Left ventricle myocardium inferior (tissue), 1 donor: Measurements from ENCODE around the gene RNF13. TPM values are rescaled to one million over a fixed set of nuclear protein-coding genes. Genes with fewer than 3 reads are reported as not detected.
"Not testable (repeated sequence)": the region's sequence is repeated elsewhere in the genome, so short reads cannot be mapped to it uniquely, and the experiment has no call there.

Experiments
- DNase-seq: peaks from one replicate; pipeline ENCODE4 v3.0.0-alpha.2; 2020
- H3K27ac ChIP-seq: fragments of 200-600 bp; replicated peaks from 2 replicates; pipeline ENCODE4 v1.8.0; 2021
- H3K27me3 ChIP-seq: fragments of 200-600 bp; 2 replicates; pipeline ENCODE4 v1.8.0; 2021; ENCODE audit warnings: low read depth
- H3K36me3 ChIP-seq: fragments of 200-600 bp; 2 replicates; pipeline ENCODE4 v1.8.0; 2021
- H3K4me1 ChIP-seq: fragments of 200-600 bp; 2 replicates; pipeline ENCODE4 v1.8.0; 2021
- H3K4me3 ChIP-seq: fragments of 200-600 bp; 2 replicates; pipeline ENCODE4 v1.8.0; 2021; ENCODE audit warnings: mild to moderate bottlenecking, moderate library complexity
- H3K9me3 ChIP-seq: fragments of 200-600 bp; replicated peaks from 2 replicates; pipeline ENCODE4 v1.8.0; 2021
- CTCF ChIP-seq: fragments of 200-600 bp; IDR thresholded peaks from 2 replicates; pipeline ENCODE4 v1.8.0; 2021; ENCODE audit warnings: antibody characterized with exemption, mild to moderate bottlenecking, borderline replicate concordance
- intact Hi-C: fragments of 100-400 bp; cut with micrococcal nuclease; formaldehyde crosslinking; loops from one replicate; pipeline ENCODE4 v1.11.0; 2022
- total RNA-seq: library from RNA; stranded (reverse); fragmentation: NEBNext Ultra II Directional; extraction: Animal tissue kit (Norgen Biotek cat#: 25700); gene quantifications from one replicate; pipeline ENCODE4 v1.2.1, GENCODE V29; 2021
- donor health status: DM: no; HTN: yes; CAD: no; lungs with severe emphysema.

The RNF13 gene
- total RNA-seq, 1 donor from 2014 or later, result 47.7 TPM

DNA sequence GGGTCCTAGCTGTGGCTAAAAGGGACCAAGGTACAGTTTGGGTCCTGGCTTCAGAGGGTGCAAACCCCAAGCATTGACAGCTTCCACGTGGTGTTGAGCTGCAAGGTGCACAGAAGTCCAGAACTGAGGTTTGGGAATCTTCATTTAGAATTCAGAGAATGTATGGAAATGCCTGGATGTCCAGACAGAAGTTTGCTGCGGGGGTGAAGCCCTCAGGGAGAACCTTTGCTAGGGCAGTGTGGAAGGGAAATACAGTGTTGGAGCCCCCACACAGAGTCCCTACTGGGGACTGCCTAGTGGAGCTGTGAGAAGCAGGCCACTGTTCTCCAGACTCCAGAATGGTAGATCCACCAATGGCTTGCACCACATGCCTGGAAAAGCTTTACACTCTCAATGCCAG lies 17.9 kb downstream of the RNF13 start:
- intact Hi-C loops, result no loop called here
- Histone ChIP-seq H3K4me1 (peaks cover 26% of the 10 kb centered on the region), H3K27ac (no peak overlapping the region), H3K9me3 (peaks cover 45% of the 10 kb centered on the region), H3K27me3 (no peaks in the 10 kb centered on the region), H3K4me3 (no peak overlapping the region), H3K36me3 (peaks cover 5% of the 10 kb centered on the region)
- no peak for TF ChIP-seq CTCF
- no peak for DNase-seq

GRCh38 chr3:149831321-149831720 lies 18.3 kb downstream of the RNF13 start:
- no peak for DNase-seq
- no peak overlapping the region for H3K27ac ChIP-seq
- H3K27me3 ChIP-seq, result no peaks in the 10 kb centered on the region
- H3K9me3 ChIP-seq, result peaks cover 49% of the 10 kb centered on the region
- peaks cover 22% of the 10 kb centered on the region for H3K4me1 ChIP-seq
- intact Hi-C loops, result no loop called here
- H3K36me3 ChIP-seq, result peaks cover 5% of the 10 kb centered on the region
- no peak overlapping the region for H3K4me3 ChIP-seq
- no peak for TF ChIP-seq CTCF

DNA sequence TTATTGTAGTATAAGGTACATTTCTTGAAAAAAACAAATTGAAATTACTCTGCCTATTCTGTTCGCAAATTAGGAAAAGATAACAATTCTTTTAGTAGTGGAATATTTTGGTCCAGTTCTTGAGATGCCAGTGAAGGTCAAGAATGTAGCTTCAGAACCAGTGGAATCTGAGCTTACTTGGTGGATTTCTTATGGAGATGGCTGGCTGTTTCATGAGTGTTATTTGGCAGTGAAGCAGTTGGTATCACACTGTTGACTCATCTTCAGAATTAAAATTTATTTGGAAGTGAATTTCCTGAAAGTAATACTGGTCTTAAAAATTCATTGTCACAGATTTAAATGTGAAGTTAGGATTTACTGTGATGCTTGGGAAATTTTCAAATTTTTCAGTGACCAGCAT lies 19.1 kb downstream of the RNF13 start:
- no peaks in the 10 kb centered on the region for H3K27me3 ChIP-seq
- peaks cover 55% of the 10 kb centered on the region for H3K9me3 ChIP-seq
- no peak for DNase-seq
- no peak overlapping the region for H3K27ac ChIP-seq
- H3K4me1 ChIP-seq, result peaks cover 14% of the 10 kb centered on the region
- TF ChIP-seq CTCF, result no peak
- no peak overlapping the region for H3K4me3 ChIP-seq
- intact Hi-C loops, result no loop called here
- peaks cover 5% of the 10 kb centered on the region for H3K36me3 ChIP-seq

- peaks cover 7% of the 10 kb centered on the region for H3K36me3 ChIP-seq
- H3K27ac ChIP-seq, result no peak overlapping the region
- no peak overlapping the region for H3K4me3 ChIP-seq
- peaks cover 66% of the 10 kb centered on the region for H3K9me3 ChIP-seq
- no peak for TF ChIP-seq CTCF
- peaks cover 9% of the 10 kb centered on the region for H3K4me1 ChIP-seq
- H3K27me3 ChIP-seq, result no peaks in the 10 kb centered on the region
- intact Hi-C loops, result no loop called here
- DNase-seq, result no peak
Measured at GRCh38 chr3:149833241-149833640, 20.2 kb downstream of the RNF13 start.

DNA sequence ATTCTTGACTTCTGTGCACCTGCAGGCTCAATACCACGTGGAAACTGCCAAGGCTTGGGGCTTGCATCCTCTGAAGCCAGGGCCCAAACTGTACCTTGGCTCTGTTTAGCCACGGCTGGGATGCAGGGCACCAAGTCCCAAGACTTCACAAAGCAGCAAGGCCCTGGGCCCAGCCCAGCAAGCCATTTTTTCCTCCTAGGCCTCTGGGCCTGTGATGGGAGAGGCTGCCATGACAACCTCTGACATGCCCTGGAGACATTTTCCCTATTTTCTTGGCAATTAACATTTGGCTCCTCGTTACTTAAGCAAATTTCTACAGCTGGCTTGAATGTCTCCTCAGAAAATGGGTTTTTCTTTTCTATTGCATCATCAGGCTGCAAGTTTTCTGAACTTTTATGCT lies 25.5 kb downstream of the RNF13 start:
- intact Hi-C loops, result not testable (repeated sequence)
- peaks cover 42% of the 10 kb centered on the region for H3K9me3 ChIP-seq

DNA sequence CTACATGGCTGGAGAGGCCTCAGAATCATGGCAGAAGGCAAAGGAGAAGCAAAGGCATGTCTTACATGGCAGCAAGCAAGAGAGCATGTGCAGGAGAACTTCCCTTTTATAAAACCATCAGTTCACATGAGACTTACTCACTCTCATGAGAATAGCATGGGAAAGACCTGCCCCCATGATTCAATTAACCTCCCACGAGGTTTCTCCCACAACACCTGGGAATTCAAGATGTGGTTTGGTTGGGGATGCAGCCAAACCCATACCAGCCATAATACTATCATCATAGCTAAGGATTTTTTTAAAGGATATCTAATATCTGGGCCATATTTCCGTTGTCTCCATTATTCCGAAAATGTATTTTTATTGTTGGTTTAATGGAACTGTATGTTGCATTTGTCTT lies 26.5 kb downstream of the RNF13 start:
- DNase-seq, intact Hi-C loops, H3K27ac ChIP-seq, H3K4me3 ChIP-seq, H3K36me3 ChIP-seq, H3K27me3 ChIP-seq: not testable (repeated sequence)
- peaks cover 25% of the 10 kb centered on the region for H3K4me1 ChIP-seq
- peaks cover 32% of the 10 kb centered on the region for H3K9me3 ChIP-seq

More for the DNA sequence above, 25.5 kb downstream of the RNF13 start:
- H3K4me1 ChIP-seq, result peaks cover 21% of the 10 kb centered on the region
- H3K27me3 ChIP-seq, H3K27ac ChIP-seq, H3K36me3 ChIP-seq, DNase-seq, H3K4me3 ChIP-seq: not testable (repeated sequence)

- no peaks in the 10 kb centered on the region for H3K27me3 ChIP-seq
- H3K9me3 ChIP-seq, result peaks cover 28% of the 10 kb centered on the region
- no peak overlapping the region for H3K4me3 ChIP-seq
- intact Hi-C loops, result no loop called here
- peaks cover 29% of the 10 kb centered on the region for H3K4me1 ChIP-seq
- no peak overlapping the region for H3K27ac ChIP-seq
- DNase-seq, result no peak
- no peak for TF ChIP-seq CTCF
- peaks cover 4% of the 10 kb centered on the region for H3K36me3 ChIP-seq
Measured at GRCh38 chr3:149839896-149840295, 26.9 kb downstream of the RNF13 start.
